ENCODE measurements around the gene TNRC6B.

The TNRC6B gene

GRCh38 chr22:40243891-40244290, 66.2 kb downstream of the TNRC6B start:
- peak; percentile 53 for DNase-seq

GRCh38 chr22:40244586-40244985, 66.9 kb downstream of the TNRC6B start:
- DNase-seq, result no peak

GRCh38 chr22:40247976-40248375, 70.3 kb downstream of the TNRC6B start:
- no peak for DNase-seq

GRCh38 chr22:40249286-40249685, 71.6 kb downstream of the TNRC6B start:
- DNase-seq, result no peak

- no peak for DNase-seq
Measured at GRCh38 chr22:40250608-40251007, 72.9 kb downstream of the TNRC6B start.

GRCh38 chr22:40251106-40251505, 73.4 kb downstream of the TNRC6B start:
- DNase-seq, result no peak

- DNase-seq, result no peak
Measured at GRCh38 chr22:40252146-40252545, 74.4 kb downstream of the TNRC6B start.

GRCh38 chr22:40256516-40256915, 78.8 kb downstream of the TNRC6B start:
- no peak for DNase-seq

- DNase-seq, result no peak
Measured at GRCh38 chr22:40258017-40258416, 80.3 kb downstream of the TNRC6B start.

- DNase-seq, result no peak
Measured at GRCh38 chr22:40258501-40258915, 80.8 kb downstream of the TNRC6B start.

- DNase-seq, result no peak
Measured at GRCh38 chr22:40261783-40262182, 84.1 kb downstream of the TNRC6B start.

- DNase-seq, result peak; percentile 24
Measured at GRCh38 chr22:40263191-40263590, 85.5 kb downstream of the TNRC6B start.

GRCh38 chr22:40265783-40266182, 88.1 kb downstream of the TNRC6B start:
- peak; percentile 69 for DNase-seq

- DNase-seq, result no peak
Measured at GRCh38 chr22:40270031-40270430, 92.3 kb downstream of the TNRC6B start.

GRCh38 chr22:40270748-40271373, 93.1 kb downstream of the TNRC6B start:
- DNase-seq, result no peak

- DNase-seq, result no peak
Measured at GRCh38 chr22:40271440-40271839, 93.7 kb downstream of the TNRC6B start.

- no peak for DNase-seq
Measured at GRCh38 chr22:40273319-40273718, 95.6 kb downstream of the TNRC6B start.

- peak; percentile 78 for DNase-seq
Measured at GRCh38 chr22:40276996-40277823, 99.5 kb downstream of the TNRC6B start.

GRCh38 chr22:40279017-40279416, 101.3 kb downstream of the TNRC6B start:
- DNase-seq, result no peak

GRCh38 chr22:40281717-40282116, 104.0 kb downstream of the TNRC6B start:
- DNase-seq, result no peak

GRCh38 chr22:40285513-40285912, 107.8 kb downstream of the TNRC6B start:
- DNase-seq, result no peak

GRCh38 chr22:40289991-40290459, 112.3 kb downstream of the TNRC6B start:
- DNase-seq, result peak; percentile 55

- no peak for DNase-seq
Measured at GRCh38 chr22:40290516-40290915, 112.8 kb downstream of the TNRC6B start.

GRCh38 chr22:40294696-40295095, 117.0 kb downstream of the TNRC6B start:
- DNase-seq, result no peak
